ENCODE measurements around the gene LGALS9.

DNA sequence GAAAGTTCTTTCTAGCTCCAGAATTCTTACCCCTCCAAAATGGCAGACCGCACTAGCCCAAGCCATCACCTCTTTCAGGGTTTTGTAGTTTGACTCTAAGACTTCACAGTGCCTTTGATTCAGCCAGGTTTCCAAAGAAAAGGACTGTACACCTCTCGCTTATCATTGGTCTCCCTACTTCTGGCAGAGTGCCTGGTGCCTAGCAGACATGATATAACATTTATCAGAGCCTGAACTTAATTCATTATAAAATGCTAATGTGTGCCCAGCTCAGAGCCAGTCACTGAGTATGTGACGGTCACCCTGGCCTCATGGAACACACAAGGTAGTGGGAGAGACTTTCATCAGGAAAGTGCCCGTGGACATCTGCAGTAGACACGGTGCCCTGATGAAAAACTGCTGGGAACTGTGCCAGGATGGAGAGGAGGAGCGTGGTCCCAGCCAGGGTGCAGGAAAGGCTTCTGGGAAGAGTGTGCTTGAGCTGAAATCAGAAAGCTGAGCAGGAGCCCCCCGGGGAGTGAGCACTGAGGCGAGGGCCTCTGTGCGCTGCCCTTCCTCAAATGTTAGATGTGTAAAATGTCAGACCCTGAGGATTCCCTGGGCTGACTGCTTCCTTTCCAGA is 34.3 kb upstream of the LGALS9 start:
- TF ChIP-seq, protein P1, sequence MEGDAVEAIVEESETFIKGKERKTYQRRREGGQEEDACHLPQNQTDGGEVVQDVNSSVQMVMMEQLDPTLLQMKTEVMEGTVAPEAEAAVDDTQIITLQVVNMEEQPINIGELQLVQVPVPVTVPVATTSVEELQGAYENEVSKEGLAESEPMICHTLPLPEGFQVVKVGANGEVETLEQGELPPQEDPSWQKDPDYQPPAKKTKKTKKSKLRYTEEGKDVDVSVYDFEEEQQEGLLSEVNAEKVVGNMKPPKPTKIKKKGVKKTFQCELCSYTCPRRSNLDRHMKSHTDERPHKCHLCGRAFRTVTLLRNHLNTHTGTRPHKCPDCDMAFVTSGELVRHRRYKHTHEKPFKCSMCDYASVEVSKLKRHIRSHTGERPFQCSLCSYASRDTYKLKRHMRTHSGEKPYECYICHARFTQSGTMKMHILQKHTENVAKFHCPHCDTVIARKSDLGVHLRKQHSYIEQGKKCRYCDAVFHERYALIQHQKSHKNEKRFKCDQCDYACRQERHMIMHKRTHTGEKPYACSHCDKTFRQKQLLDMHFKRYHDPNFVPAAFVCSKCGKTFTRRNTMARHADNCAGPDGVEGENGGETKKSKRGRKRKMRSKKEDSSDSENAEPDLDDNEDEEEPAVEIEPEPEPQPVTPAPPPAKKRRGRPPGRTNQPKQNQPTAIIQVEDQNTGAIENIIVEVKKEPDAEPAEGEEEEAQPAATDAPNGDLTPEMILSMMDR (IDR thresholded peaks at IDR 0.05), result no peak
- no peak for TF ChIP-seq POLR2A (IDR thresholded peaks at IDR 0.05)

All from body of pancreas (tissue), 4 donors.